ENCODE measurements around the gene PALLD. TPM values are rescaled to one million over a fixed set of nuclear protein-coding genes. Genes with fewer than 3 reads are reported as not detected.
A peak's percentile ranks its signal among the peaks of the same experiment; 100 is the strongest.

The PALLD gene
- total RNA-seq, 2 experiments from 2014 or later: 2.4 to 2.8 TPM

- no peak for DNase-seq
- CTCF ChIA-PET: interaction anchor here (0.5 to 2.0 kb wide), 6 partner anchors 15 to 643 kb away, joined by 3 to 7 read pairs (median 3); no protein-coding TSS in a partner anchor
- H3K4me1 Mint-ChIP-seq: peaks cover 14% of the 10 kb centered on the region
- POLR2A ChIA-PET: no interaction called here
- peaks cover 50% of the 10 kb centered on the region for H3K27me3 Mint-ChIP-seq
- H3K4me3 Mint-ChIP-seq: peak overlapping the region; percentile 75
- no peak overlapping the region for H3K27ac Mint-ChIP-seq
- no peaks in the 10 kb centered on the region for H3K9me3 Mint-ChIP-seq
- peaks cover 2% of the 10 kb centered on the region for H3K36me3 Mint-ChIP-seq (ENCODE audit: low read depth)
Measured at GRCh38 chr4:168830777-168831512, 334.1 kb downstream of the PALLD start.

DNA sequence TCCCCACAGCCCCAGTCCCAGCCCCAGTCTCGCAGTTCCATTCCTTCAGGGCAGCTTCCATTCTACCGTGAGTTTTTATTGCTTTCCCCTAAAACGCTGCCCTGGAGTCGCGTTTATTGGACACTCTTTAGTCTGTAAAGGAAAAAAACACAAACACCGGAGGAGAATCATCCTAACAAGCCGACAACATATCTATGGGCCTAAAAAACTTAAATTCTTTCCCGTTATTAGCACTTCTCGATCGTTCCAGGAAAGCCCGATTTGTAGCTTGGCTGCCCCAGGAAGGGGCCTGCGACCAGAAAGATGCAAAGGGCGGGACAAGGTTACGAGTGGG lies 334.7 kb downstream of the PALLD start:
- DNase-seq: no peak
- peaks cover 52% of the 10 kb centered on the region for H3K27me3 Mint-ChIP-seq
- no peaks in the 10 kb centered on the region for H3K9me3 Mint-ChIP-seq
- peak overlapping the region; percentile 75 for H3K4me3 Mint-ChIP-seq
- peak overlapping the region; percentile 1 for H3K27ac Mint-ChIP-seq
- peaks cover 2% of the 10 kb centered on the region for H3K36me3 Mint-ChIP-seq (ENCODE audit: low read depth)
- CTCF ChIA-PET: interaction anchor here (0.9 to 2.5 kb wide), 3 partner anchors 15 to 44 kb away, joined by 3 to 12 read pairs (median 7); no protein-coding TSS in a partner anchor
- peaks cover 14% of the 10 kb centered on the region for H3K4me1 Mint-ChIP-seq
- POLR2A ChIA-PET: no interaction called here

DNA sequence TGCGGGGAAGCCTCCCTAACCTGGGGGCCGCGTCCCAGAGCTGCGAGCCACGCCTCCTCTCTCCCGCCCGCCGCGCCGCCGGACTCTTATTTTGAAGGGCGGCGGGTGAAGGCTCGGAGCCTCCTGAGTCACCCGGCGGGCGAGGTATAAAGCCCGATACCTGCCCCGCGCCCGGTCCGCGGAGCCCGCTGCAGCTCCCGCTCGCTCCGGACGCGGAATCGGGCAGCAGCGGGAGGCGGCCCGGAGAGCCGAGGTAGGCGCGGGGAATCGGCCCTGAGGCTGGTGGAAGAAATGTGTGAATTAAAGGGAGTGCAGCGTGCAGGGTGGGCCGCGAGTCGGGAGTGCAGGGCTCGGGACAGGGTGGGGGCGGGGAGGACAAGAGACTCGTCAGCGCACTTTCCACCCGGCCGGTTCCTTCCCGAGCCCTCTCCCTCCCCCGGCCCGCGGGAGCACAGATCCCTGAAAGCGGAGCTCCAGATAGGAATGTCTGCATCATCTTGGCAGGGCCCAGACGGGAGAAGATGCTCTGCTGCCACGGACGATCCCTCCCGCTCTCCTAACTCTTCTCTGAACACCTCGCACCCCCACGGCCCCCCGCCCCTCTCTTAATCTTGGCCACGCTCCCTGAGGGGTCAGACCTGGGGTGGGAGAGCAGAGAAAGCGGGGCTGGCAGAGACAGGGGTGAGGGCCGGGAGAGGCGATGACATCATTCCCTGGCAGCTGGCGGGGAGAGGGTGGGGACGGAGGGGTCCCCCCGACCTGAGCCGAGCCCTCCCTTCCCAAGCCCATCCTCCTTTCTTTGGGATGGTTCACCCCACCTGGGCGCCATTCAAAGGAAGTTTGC lies 335.3 kb downstream of the PALLD start:
- Mint-ChIP-seq H3K9me3 (no peaks in the 10 kb centered on the region), H3K4me3 (peak overlapping the region; percentile 75), H3K27ac (no peak overlapping the region), H3K27me3 (peaks cover 55% of the 10 kb centered on the region), H3K36me3 (ENCODE audit: low read depth) (peaks cover 2% of the 10 kb centered on the region), H3K4me1 (peaks cover 16% of the 10 kb centered on the region)
- peak; percentile 57 for DNase-seq
- ChIA-PET POLR2A (no interaction called here), CTCF (interaction anchor here (0.7 to 2.5 kb wide), 5 partner anchors 9 to 164 kb away, joined by 3 to 12 read pairs (median 7); no protein-coding TSS in a partner anchor)

- POLR2A ChIA-PET: no interaction called here
- Mint-ChIP-seq H3K4me1 (peaks cover 18% of the 10 kb centered on the region), H3K27me3 (peaks cover 61% of the 10 kb centered on the region), H3K4me3 (peak overlapping the region; percentile 75), H3K27ac (peak overlapping the region; percentile 27), H3K36me3 (ENCODE audit: low read depth) (peaks cover 2% of the 10 kb centered on the region), H3K9me3 (no peaks in the 10 kb centered on the region)
- CTCF ChIA-PET: interaction anchor here (0.5 to 2.5 kb wide), 7 partner anchors 10 to 163 kb away, joined by 3 to 12 read pairs (median 3); no protein-coding TSS in a partner anchor
- DNase-seq: no peak
Measured at GRCh38 chr4:168832763-168833575, 336.1 kb downstream of the PALLD start.

DNA sequence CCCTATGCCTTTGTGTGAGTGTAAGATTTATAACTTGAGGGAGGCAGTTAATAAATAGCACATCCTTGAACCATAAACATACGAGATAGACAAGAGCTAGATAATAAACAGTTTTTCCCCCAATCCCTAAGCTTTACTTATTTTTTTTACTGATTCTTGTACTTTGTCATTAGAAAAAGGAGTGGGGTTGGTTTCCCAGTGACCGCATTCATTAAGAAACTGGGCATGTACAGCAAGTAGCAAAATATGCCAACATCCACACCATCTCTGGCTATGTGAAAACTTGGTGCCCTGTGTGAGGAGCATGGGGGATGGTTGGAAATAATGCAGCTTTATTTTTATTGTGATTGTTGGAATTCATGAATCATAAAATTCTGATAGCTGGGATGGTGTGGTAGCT lies 337.0 kb downstream of the PALLD start:
- ChIA-PET POLR2A (no interaction called here), CTCF (interaction anchor here (1.0 to 2.5 kb wide), 3 partner anchors 11 to 19 kb away, joined by 3 to 12 read pairs (median 7); no protein-coding TSS in a partner anchor)
- peaks cover 59% of the 10 kb centered on the region for H3K27me3 Mint-ChIP-seq
- DNase-seq: no peak
- peaks cover 2% of the 10 kb centered on the region for H3K36me3 Mint-ChIP-seq (ENCODE audit: low read depth)
- no peaks in the 10 kb centered on the region for H3K9me3 Mint-ChIP-seq
- H3K4me1 Mint-ChIP-seq: peaks cover 22% of the 10 kb centered on the region
- no peak overlapping the region for H3K27ac Mint-ChIP-seq
- H3K4me3 Mint-ChIP-seq: no peak overlapping the region

DNA sequence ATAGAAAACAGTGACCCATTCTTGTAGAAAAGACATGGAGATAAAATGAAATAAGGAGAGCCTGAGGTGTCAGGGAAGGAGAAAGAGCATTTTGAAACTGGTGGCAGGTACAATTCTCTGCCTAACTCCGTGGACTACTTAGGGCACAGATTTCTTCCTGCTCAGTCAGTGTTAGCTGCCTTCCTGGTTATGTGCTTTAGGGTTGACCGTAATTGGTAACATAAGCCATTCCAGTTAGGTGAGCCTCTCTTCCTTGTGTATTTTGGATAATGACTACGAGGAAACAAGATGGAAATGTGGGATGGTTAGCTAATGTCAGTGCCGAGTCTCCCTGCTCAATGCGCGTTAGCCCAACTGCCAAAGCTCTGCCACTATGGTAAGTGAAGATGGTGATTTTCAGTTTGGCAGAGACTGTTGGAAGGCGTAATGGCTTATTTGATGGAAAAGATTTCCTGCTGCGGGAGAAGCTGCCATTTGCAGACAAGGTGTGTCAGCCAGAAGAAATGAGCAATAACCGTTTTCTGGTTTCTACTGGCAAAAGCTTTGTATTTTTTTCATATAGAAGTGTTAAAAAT lies 339.1 kb downstream of the PALLD start:
- POLR2A ChIA-PET: no interaction called here
- CTCF ChIA-PET: interaction anchor here (1.2 to 1.9 kb wide), 7 partner anchors 12 to 101 kb away, joined by 3 to 4 read pairs (median 3); no protein-coding TSS in a partner anchor
- no peaks in the 10 kb centered on the region for H3K36me3 Mint-ChIP-seq (ENCODE audit: low read depth)
- H3K4me3 Mint-ChIP-seq: no peak overlapping the region
- no peaks in the 10 kb centered on the region for H3K9me3 Mint-ChIP-seq
- DNase-seq: no peak
- H3K27ac Mint-ChIP-seq: no peak overlapping the region
- peaks cover 35% of the 10 kb centered on the region for H3K4me1 Mint-ChIP-seq
- H3K27me3 Mint-ChIP-seq: peaks cover 54% of the 10 kb centered on the region

- ChIA-PET POLR2A (interaction anchor here (0.5 kb wide), 1 partner anchor 19 kb away, joined by 3 read pairs; no protein-coding TSS in a partner anchor), CTCF (interaction anchor here (1.2 to 1.9 kb wide), 7 partner anchors 12 to 101 kb away, joined by 3 to 4 read pairs (median 3); no protein-coding TSS in a partner anchor)
- DNase-seq: no peak
- H3K4me1 Mint-ChIP-seq: peaks cover 36% of the 10 kb centered on the region
- no peak overlapping the region for H3K4me3 Mint-ChIP-seq
- H3K27me3 Mint-ChIP-seq: peaks cover 48% of the 10 kb centered on the region
- H3K9me3 Mint-ChIP-seq: no peaks in the 10 kb centered on the region
- H3K36me3 Mint-ChIP-seq (ENCODE audit: low read depth): no peaks in the 10 kb centered on the region
- H3K27ac Mint-ChIP-seq: no peak overlapping the region
Measured at GRCh38 chr4:168836490-168836889, 339.6 kb downstream of the PALLD start.

DNA sequence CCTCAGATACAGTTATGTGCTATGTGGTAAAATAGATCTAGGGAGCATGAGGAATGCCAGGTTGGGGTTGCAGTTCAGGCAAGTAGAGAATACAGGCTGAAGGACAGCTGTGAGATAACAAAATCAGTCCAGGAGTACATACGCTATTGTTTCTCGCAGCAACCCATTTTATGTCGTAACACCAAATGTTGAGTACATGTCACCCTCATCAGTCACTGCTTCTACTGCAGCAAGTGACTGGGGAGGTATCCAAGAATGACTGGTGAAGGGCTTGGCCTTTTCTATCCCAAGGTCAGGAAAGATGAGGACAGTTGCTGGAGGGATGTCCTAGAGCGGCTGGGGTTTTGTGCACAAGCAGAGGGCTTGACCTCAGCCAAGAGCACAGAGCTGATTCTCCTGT lies 341.1 kb downstream of the PALLD start:
- no peak overlapping the region for H3K4me3 Mint-ChIP-seq
- peaks cover 50% of the 10 kb centered on the region for H3K27me3 Mint-ChIP-seq
- H3K9me3 Mint-ChIP-seq: no peaks in the 10 kb centered on the region
- CTCF ChIA-PET: interaction anchor here (1.6 to 2.2 kb wide), 2 partner anchors 12 to 35 kb away, joined by 3 to 5 read pairs; no protein-coding TSS in a partner anchor
- H3K36me3 Mint-ChIP-seq (ENCODE audit: low read depth): no peaks in the 10 kb centered on the region
- no peak overlapping the region for H3K27ac Mint-ChIP-seq
- DNase-seq: no peak
- POLR2A ChIA-PET: no interaction called here
- H3K4me1 Mint-ChIP-seq: peaks cover 42% of the 10 kb centered on the region

DNA sequence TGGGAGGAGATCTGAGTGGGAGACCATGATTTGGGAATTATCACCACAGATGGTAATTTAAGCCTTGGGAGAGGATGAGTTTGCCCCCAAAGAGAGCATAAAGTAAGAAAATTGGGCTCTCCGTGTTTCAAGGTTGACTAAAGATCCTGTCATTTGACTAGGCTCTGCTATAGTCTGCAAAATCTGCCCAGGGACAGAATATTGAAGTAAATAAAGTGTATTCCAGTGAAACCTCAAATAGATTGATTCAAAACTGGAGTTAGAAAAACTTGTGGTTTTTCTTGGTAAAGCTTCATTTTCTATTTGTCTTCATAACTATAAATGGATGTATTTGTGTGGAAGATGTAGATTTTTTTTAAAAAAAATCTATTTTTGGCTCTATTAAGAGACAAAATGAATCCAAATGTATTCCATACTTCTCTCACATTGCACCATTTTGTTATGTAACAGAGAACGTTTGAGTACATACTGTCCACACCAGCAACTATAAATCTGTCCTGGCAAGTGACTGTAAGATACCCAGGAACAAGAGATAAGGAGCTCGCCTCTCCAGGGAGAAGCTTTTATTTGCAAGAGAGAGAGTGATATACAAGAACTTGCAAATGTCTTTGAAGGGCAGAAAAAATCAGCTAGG lies 343.0 kb downstream of the PALLD start:
- H3K4me1 Mint-ChIP-seq: peaks cover 40% of the 10 kb centered on the region
- H3K9me3 Mint-ChIP-seq: no peaks in the 10 kb centered on the region
- ChIA-PET CTCF (interaction anchor here (0.6 kb wide), 1 partner anchor 655 kb away, joined by 5 read pairs; no protein-coding TSS in a partner anchor), POLR2A (no interaction called here)
- no peak overlapping the region for H3K27ac Mint-ChIP-seq
- no peaks in the 10 kb centered on the region for H3K36me3 Mint-ChIP-seq (ENCODE audit: low read depth)
- H3K27me3 Mint-ChIP-seq: peaks cover 36% of the 10 kb centered on the region
- DNase-seq: no peak
- H3K4me3 Mint-ChIP-seq: no peak overlapping the region

DNA sequence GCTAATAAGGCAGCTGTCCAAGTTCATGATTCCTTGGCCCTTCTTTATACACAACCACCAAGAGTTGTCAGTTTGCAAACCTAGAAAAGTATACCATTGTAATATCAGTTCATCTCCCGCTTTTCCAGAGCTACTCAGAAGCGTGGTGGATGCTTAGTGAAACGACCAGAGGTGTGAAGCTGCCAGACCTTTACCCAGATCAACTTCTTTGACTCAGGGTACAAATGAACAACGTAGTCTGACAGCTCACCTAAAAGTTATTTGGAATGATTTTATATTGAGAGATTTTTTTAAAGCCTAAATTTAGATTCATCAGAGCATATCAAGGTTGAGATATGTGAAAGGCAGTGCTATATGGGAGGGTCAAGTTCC lies 343.5 kb downstream of the PALLD start:
- ChIA-PET POLR2A (no interaction called here), CTCF (interaction anchor here (0.6 to 1.3 kb wide), 2 partner anchors 29 to 655 kb away, joined by 4 to 5 read pairs; no protein-coding TSS in a partner anchor)
- Mint-ChIP-seq H3K27me3 (peaks cover 37% of the 10 kb centered on the region), H3K9me3 (no peaks in the 10 kb centered on the region), H3K36me3 (ENCODE audit: low read depth) (no peaks in the 10 kb centered on the region), H3K27ac (no peak overlapping the region), H3K4me1 (peaks cover 40% of the 10 kb centered on the region), H3K4me3 (no peak overlapping the region)
- no peak for DNase-seq

DNA sequence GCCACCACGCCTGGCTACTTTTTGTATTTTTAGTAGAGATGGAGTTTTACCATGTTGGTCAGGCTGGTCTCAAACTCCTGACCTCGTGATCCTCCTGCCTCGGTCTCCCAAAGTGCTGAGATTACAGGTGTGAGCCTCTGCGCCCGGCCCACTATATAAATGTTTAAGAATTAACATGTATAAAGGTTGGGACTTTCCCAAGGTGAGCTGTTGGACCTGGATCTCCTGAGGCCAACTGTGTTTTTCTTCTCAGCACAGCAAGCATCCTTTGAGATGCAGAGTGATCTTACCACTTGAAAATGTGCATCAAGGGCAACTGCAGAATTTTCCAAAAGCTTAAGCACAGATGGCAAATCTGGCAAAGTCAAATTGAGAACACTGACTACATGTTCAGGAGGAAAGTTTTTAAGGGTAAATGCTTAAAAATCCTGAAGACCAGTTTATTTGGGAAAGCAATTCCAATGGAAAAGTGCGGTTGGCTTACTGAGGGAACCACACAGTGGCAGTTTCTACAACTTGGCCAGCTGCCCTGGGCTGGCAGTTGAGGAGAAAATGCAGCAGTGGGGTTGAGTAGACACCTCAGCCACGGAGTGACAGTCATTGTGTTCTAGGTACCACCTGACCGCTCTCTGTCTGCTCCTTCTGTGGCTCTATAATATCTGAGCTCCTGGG lies 344.3 kb downstream of the PALLD start:
- H3K36me3 Mint-ChIP-seq (ENCODE audit: low read depth): no peaks in the 10 kb centered on the region
- ChIA-PET POLR2A (no interaction called here), CTCF (interaction anchor here (1.2 to 1.3 kb wide), 2 partner anchors 28 to 34 kb away, joined by 4 read pairs; no protein-coding TSS in a partner anchor)
- H3K4me1 Mint-ChIP-seq: peaks cover 40% of the 10 kb centered on the region
- no peaks in the 10 kb centered on the region for H3K9me3 Mint-ChIP-seq
- no peak overlapping the region for H3K4me3 Mint-ChIP-seq
- H3K27me3 Mint-ChIP-seq: peaks cover 29% of the 10 kb centered on the region
- no peak for DNase-seq
- H3K27ac Mint-ChIP-seq: no peak overlapping the region

Data from activated CD4-positive, alpha-beta T cell treated with anti-CD3 and anti-CD28 coated beads, Interleukin-2, amount 10 ng/mL, durations not matched to agents 7 days and 5 days (primary cell).